AG04450 (cell line): ENCODE results near the gene TNFSF11. TPM values are rescaled to one million over a fixed set of nuclear protein-coding genes. Genes with fewer than 3 reads are reported as not detected.

Experiments
- CTCF ChIA-PET: fragments of 300-600, 350-600 bp; formaldehyde crosslinking; extraction: SDS; loops from one replicate; lab custom pipeline; 2022; ENCODE audit warnings: antibody characterized with exemption, inconsistent platforms; lab: Charles Lee
- POLR2A ChIA-PET: fragments of 350-600 bp; formaldehyde crosslinking; extraction: SDS; loops from one replicate; lab custom pipeline; 2021; ENCODE audit warnings: antibody characterized with exemption, inconsistent platforms; lab: Yijun Ruan, JAX
- DNase-seq: peaks from one replicate; pipeline ENCODE4 v3.0.0-alpha.2; 2011; ENCODE audit warnings: low read depth, low spot score
- H3K27ac ChIP-seq: one replicate; pipeline ENCODE4 v1.5.1; 2012; ENCODE audit warnings: low read depth, low read length, control low read depth
- H3K27me3 ChIP-seq: one replicate; pipeline ENCODE4 v1.6.0; 2012; ENCODE audit warnings: low read length; ENCODE audit not compliant: control insufficient read depth, insufficient read depth
- H3K4me3 ChIP-seq: 2 replicates; pipeline ENCODE4 v1.5.1; 2011; ENCODE audit warnings: mild to moderate bottlenecking, low read depth, low read length, control low read depth
- H3K9me3 ChIP-seq: 2 replicates; pipeline ENCODE4 v1.5.1; 2012; ENCODE audit warnings: low read length; ENCODE audit not compliant: control insufficient read depth, insufficient read depth
- CTCF ChIP-seq: IDR thresholded peaks from 2 replicates; pipeline ENCODE4 v1.5.1; 2011; ENCODE audit warnings: low read depth, low read length, control low read depth, inconsistent platforms
- polyA plus RNA-seq: library from polyadenylated mRNA; depleted of rRNA; stranded (reverse); fragments of >200 nt; gene quantifications from 2 replicates; pipeline ENCODE4 v1.2.3, GENCODE V29; 2011

Gene TNFSF11
- polyA plus RNA-seq, 1 experiment, result not detected

- POLR2A ChIA-PET, result no interaction called here
- TF ChIP-seq CTCF, result no peak
- CTCF ChIA-PET, result no interaction called here
These were observed 30.6 kb upstream of the TNFSF11 start for GRCh38 chr13:42543215-42543797.

GRCh38 chr13:42544246-42544926, 29.6 kb upstream of the TNFSF11 start:
- no peak overlapping the region for H3K4me3 ChIP-seq
- no peak for TF ChIP-seq CTCF
- POLR2A ChIA-PET, result no interaction called here
- H3K9me3 ChIP-seq, result no peaks in the 10 kb centered on the region
- CTCF ChIA-PET, result no interaction called here
- DNase-seq, result no peak
- peaks cover 12% of the 10 kb centered on the region for H3K27me3 ChIP-seq
- no peak overlapping the region for H3K27ac ChIP-seq

More at GRCh38 chr13:42543215-42543797, 30.6 kb upstream of the TNFSF11 start:
- peaks cover 10% of the 10 kb centered on the region for H3K27me3 ChIP-seq
- H3K4me3 ChIP-seq, result no peak overlapping the region
- no peaks in the 10 kb centered on the region for H3K9me3 ChIP-seq
- no peak for DNase-seq
- H3K27ac ChIP-seq, result no peak overlapping the region

GRCh38 chr13:42545842-42546241, 28.1 kb upstream of the TNFSF11 start:
- ChIA-PET POLR2A (no interaction called here), CTCF (no interaction called here)
- DNase-seq, result no peak
- Histone ChIP-seq H3K27me3 (peaks cover 12% of the 10 kb centered on the region), H3K27ac (no peak overlapping the region), H3K4me3 (no peak overlapping the region), H3K9me3 (no peaks in the 10 kb centered on the region)
- TF ChIP-seq CTCF, result no peak

- Histone ChIP-seq H3K4me3 (no peak overlapping the region), H3K27me3 (peaks cover 12% of the 10 kb centered on the region), H3K9me3 (no peaks in the 10 kb centered on the region), H3K27ac (no peak overlapping the region)
- no peak for TF ChIP-seq CTCF
- POLR2A ChIA-PET, result no interaction called here
- CTCF ChIA-PET, result no interaction called here
- DNase-seq, result no peak
These were observed 26.3 kb upstream of the TNFSF11 start for GRCh38 chr13:42547612-42548011.

- no peak for TF ChIP-seq CTCF
- peaks cover 2% of the 10 kb centered on the region for H3K27me3 ChIP-seq
- no peaks in the 10 kb centered on the region for H3K9me3 ChIP-seq
- POLR2A ChIA-PET, result no interaction called here
- no peak overlapping the region for H3K27ac ChIP-seq
- no peak overlapping the region for H3K4me3 ChIP-seq
- DNase-seq, result no peak
- CTCF ChIA-PET, result no interaction called here
These were observed 25.0 kb upstream of the TNFSF11 start for GRCh38 chr13:42548731-42549551.
